Activated CD4-positive, alpha-beta T cell treated with anti-CD3 and anti-CD28 coated beads for 36 hours (primary cell): Measurements from ENCODE around the gene PUM1. TPM values are rescaled to one million over a fixed set of nuclear protein-coding genes. Genes with fewer than 3 reads are reported as not detected.

ENCODE experiments used
- ATAC-seq: fragments of 200-7000 bp; cut with Tn5 transposase; one replicate; pipeline ENCODE4 v1.10.0; 2021; ENCODE audit warnings: mild to moderate bottlenecking, moderate library complexity
- CTCF ChIA-PET: fragments of 350-600 bp; sonication (Branson Sonifier 250); formaldehyde crosslinking; loops from one replicate; lab custom pipeline; 2021; ENCODE audit warnings: antibody characterized with exemption; lab: Charles Lee
- POLR2A ChIA-PET: fragments of 350-600 bp; sonication (Branson Sonifier 250); formaldehyde crosslinking; loops from one replicate; lab custom pipeline; 2021; ENCODE audit warnings: antibody characterized with exemption, inconsistent platforms; lab: Charles Lee
- DNase-seq: peaks from one replicate; pipeline ENCODE4 v3.0.0-alpha.2; 2020
- H3K27ac Mint-ChIP-seq: one replicate; pipeline ENCODE4 v1.8.0; 2021; ENCODE audit warnings: mixed read lengths
- H3K27me3 Mint-ChIP-seq: one replicate; pipeline ENCODE4 v1.8.0; 2021; ENCODE audit warnings: mixed read lengths
- H3K36me3 Mint-ChIP-seq: one replicate; pipeline ENCODE4 v1.8.0; 2021; ENCODE audit warnings: low read depth, mixed read lengths
- H3K4me1 Mint-ChIP-seq: one replicate; pipeline ENCODE4 v1.8.0; 2021; ENCODE audit warnings: mixed read lengths
- H3K4me3 Mint-ChIP-seq: one replicate; pipeline ENCODE4 v1.8.0; 2021; ENCODE audit warnings: mild to moderate bottlenecking, moderate library complexity, mixed read lengths
- H3K9me3 Mint-ChIP-seq: one replicate; pipeline ENCODE4 v1.8.0; 2021; ENCODE audit warnings: low read depth, mixed read lengths
- intact Hi-C, 2 experiments: fragments of 100-400 bp; cut with DNase I in 1 of 2; cut with micrococcal nuclease in 1 of 2; formaldehyde crosslinking; loops; one replicate each; pipeline versions ENCODE4 v1.14.2 to v1.15.1; 2022 to 2024; cut with DNase I, micrococcal nuclease
- total RNA-seq, 2 experiments: library from RNA; stranded (reverse); gene quantifications; one replicate each; pipeline ENCODE4 v1.2.3, GENCODE V29; 2021

Gene PUM1
- total RNA-seq, 2 experiments from 2014 or later = 87.1 to 91.4 TPM

DNA sequence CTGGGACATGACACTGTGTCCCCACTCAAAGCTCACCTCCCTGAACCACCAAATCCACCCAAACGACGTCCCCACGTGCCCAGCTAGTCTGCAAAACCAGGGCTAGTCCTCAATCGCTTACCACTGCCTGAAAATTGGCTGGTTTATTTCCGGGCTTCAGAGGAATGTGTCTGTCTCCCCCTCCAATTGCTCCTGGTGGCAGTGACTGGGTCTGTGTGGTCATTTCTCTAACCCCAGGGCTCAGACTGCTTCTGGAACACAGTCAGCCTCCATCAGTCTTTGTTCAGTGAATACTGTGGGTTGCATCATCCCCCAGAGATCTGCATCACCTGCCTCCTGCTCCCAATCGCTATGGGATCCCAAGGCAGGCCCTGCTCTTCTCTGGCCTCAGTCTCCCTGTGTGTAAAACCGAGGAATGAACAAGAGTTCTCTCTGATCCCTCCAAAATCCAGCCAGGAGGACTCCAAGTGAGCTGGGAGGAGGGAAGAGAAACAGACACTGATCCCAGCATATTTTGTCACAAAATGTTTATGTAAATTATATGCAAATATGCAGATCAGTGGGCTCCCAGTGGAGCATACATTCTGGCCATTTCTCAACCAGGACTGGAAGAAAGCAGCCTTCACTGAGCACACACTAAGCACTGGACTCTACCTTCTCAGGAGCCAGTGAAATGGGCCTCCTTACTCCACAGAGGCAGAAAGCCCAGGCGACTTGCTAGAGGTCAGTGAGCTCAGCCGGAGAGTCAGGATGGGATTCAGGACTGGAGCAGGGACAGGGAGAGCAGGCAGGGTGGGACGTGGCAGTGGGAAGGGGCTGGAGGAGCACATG lies 177.8 kb downstream of the PUM1 start:
- Mint-ChIP-seq H3K9me3 (no peaks in the 10 kb centered on the region), H3K36me3 (no peaks in the 10 kb centered on the region), H3K27me3 (peaks cover 9% of the 10 kb centered on the region), H3K27ac (no peak overlapping the region), H3K4me1 (no peaks in the 10 kb centered on the region), H3K4me3 (no peak overlapping the region)
- ATAC-seq (no peak), DNase-seq (no peak)
- ChIA-PET CTCF (interaction anchor here (0.5 to 0.6 kb wide), 2 partner anchors 10 to 72 kb away, joined by 3 read pairs; no protein-coding TSS in a partner anchor), POLR2A (no interaction called here)
- intact Hi-C loops = no loop called here

GRCh38 chr1:30886710-30887428 lies 178.6 kb downstream of the PUM1 start:
- Mint-ChIP-seq H3K27ac (no peak overlapping the region), H3K36me3 (no peaks in the 10 kb centered on the region), H3K4me3 (no peak overlapping the region), H3K9me3 (no peaks in the 10 kb centered on the region), H3K27me3 (peaks cover 12% of the 10 kb centered on the region), H3K4me1 (no peaks in the 10 kb centered on the region)
- DNase-seq (no peak), ATAC-seq (no peak)
- intact Hi-C loops = no loop called here
- ChIA-PET CTCF (interaction anchor here (0.5 to 0.6 kb wide), 2 partner anchors 73 to 84 kb away, joined by 3 read pairs; no protein-coding TSS in a partner anchor), POLR2A (no interaction called here)

GRCh38 chr1:30885570-30886522 lies 179.7 kb downstream of the PUM1 start:
- H3K27me3 Mint-ChIP-seq = peaks cover 16% of the 10 kb centered on the region
- intact Hi-C loops = no loop called here
- H3K36me3 Mint-ChIP-seq = no peaks in the 10 kb centered on the region
- no peaks in the 10 kb centered on the region for H3K4me1 Mint-ChIP-seq
- ChIA-PET POLR2A (no interaction called here), CTCF (interaction anchor here (0.5 kb wide), 1 partner anchor 183 kb away, joined by 3 read pairs; no protein-coding TSS in a partner anchor)
- ATAC-seq = no peak
- no peak overlapping the region for H3K27ac Mint-ChIP-seq
- no peak for DNase-seq
- H3K4me3 Mint-ChIP-seq = no peak overlapping the region
- no peaks in the 10 kb centered on the region for H3K9me3 Mint-ChIP-seq

- no peaks in the 10 kb centered on the region for H3K4me1 Mint-ChIP-seq
- ATAC-seq (no peak), DNase-seq (no peak)
- no peak overlapping the region for H3K4me3 Mint-ChIP-seq
- intact Hi-C loops = no loop called here
- H3K9me3 Mint-ChIP-seq = no peaks in the 10 kb centered on the region
- peaks cover 17% of the 10 kb centered on the region for H3K27me3 Mint-ChIP-seq
- H3K27ac Mint-ChIP-seq = no peak overlapping the region
- H3K36me3 Mint-ChIP-seq = no peaks in the 10 kb centered on the region
- POLR2A ChIA-PET = no interaction called here
- CTCF ChIA-PET = no interaction called here
Observed at GRCh38 chr1:30884723-30885122, 180.8 kb downstream of the PUM1 start.

DNA sequence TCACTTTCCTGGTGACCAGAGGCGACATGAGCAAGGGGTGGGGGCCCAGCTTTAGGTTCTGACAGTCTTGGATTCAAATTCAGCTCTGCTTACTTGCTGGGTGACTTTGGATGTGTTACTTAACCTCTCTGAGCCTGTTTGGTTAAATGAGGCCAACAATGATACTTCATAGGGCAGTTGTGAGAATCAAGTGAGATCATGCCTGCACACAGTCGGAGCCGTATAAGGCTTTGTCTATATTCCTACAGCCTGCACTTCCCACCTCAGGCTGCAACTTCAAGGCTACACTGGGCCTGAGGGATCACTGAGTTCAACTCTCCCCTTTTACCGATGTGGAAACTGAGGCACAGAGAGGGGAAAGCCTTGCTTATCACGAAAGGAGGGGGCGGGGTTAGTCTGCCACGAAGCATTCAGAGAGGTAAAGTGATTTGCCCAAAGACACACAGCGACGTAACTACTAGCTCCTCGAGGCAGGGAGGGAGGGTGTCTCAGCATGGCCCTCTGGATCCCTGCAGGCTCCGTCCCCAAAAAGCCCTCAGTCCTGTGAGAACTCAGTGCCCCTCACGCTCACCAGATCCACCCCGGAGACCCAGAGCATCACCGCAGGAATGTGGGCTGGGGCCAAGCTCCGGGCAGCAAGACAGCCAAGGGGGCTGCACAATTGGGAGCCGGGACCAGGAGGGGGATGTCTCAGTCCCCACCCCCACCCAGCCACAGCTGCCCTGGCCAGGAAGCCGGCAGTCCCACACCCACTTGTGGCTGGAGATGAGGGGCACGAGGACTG lies 181.9 kb downstream of the PUM1 start:
- Mint-ChIP-seq H3K4me3 (no peak overlapping the region), H3K36me3 (no peaks in the 10 kb centered on the region), H3K27me3 (peaks cover 14% of the 10 kb centered on the region), H3K27ac (no peak overlapping the region), H3K9me3 (no peaks in the 10 kb centered on the region), H3K4me1 (no peaks in the 10 kb centered on the region)
- POLR2A ChIA-PET = no interaction called here
- intact Hi-C loops = no loop called here
- CTCF ChIA-PET = no interaction called here
- ATAC-seq = no peak
- no peak for DNase-seq

GRCh38 chr1:30882678-30883388 lies 182.7 kb downstream of the PUM1 start:
- no peaks in the 10 kb centered on the region for H3K36me3 Mint-ChIP-seq
- CTCF ChIA-PET = no interaction called here

More at GRCh38 chr1:30882678-30883388, 182.7 kb downstream of the PUM1 start:
- ATAC-seq (no peak), DNase-seq (no peak)
- H3K4me1 Mint-ChIP-seq = no peaks in the 10 kb centered on the region
- H3K4me3 Mint-ChIP-seq = no peak overlapping the region
- H3K27ac Mint-ChIP-seq = no peak overlapping the region
- POLR2A ChIA-PET = no interaction called here
- H3K9me3 Mint-ChIP-seq = no peaks in the 10 kb centered on the region
- peaks cover 14% of the 10 kb centered on the region for H3K27me3 Mint-ChIP-seq
- intact Hi-C loops = no loop called here

Other genes with a start within 250 kb of the PUM1 start
- under 1 TPM; 0.18 to 0.37 TPM for gene SDC3, start 157.0 kb downstream of the PUM1 start, total RNA-seq
- not detected for gene NKAIN1, start 174.2 kb upstream of the PUM1 start, total RNA-seq
- gene SNRNP40, start 231.1 kb upstream of the PUM1 start, total RNA-seq = 100 to 1,000 TPM; 101 to 111 TPM
- 10 to 100 TPM; 23.9 to 28.8 TPM for gene ZCCHC17, start 231.3 kb upstream of the PUM1 start, total RNA-seq